Activated T-cell treated with anti-CD3 and anti-CD28 coated beads, Interleukin-2, amount 50 U/mL, for 4 hours (primary cell): Measurements from ENCODE around the gene SNCG. TPM values are rescaled to one million over a fixed set of nuclear protein-coding genes. Genes with fewer than 3 reads are reported as not detected.
"Not testable (repeated sequence)": the region's sequence is repeated elsewhere in the genome, so short reads cannot be mapped to it uniquely, and the experiment has no call there.

ENCODE experiments used
- ATAC-seq, 2 donors: fragments of 200-7000 bp; cut with Tn5 transposase; one replicate each; pipeline ENCODE4 v1.10.0; 2021
- DNase-seq: peaks from one replicate; pipeline ENCODE4 v3.0.0-alpha.2; 2020
- H3K27me3 Mint-ChIP-seq: one replicate; pipeline ENCODE4 v1.8.0; 2021; ENCODE audit warnings: low read depth, mixed read lengths
- H3K36me3 Mint-ChIP-seq: one replicate; pipeline ENCODE4 v1.8.0; 2022; ENCODE audit warnings: mixed read lengths; ENCODE audit not compliant: insufficient read depth
- H3K4me1 Mint-ChIP-seq: one replicate; pipeline ENCODE4 v1.8.0; 2021; ENCODE audit warnings: low read depth, mixed read lengths
- H3K4me3 Mint-ChIP-seq: one replicate; pipeline ENCODE4 v1.8.0; 2021; ENCODE audit warnings: mild to moderate bottlenecking, moderate library complexity, mixed read lengths
- H3K9me3 Mint-ChIP-seq: one replicate; pipeline ENCODE4 v1.8.0; 2021; ENCODE audit warnings: mixed read lengths
- total RNA-seq, 3 donors: library from RNA; stranded (reverse); gene quantifications; one replicate each; pipeline ENCODE4 v1.2.1, GENCODE V29; 2021

Gene SNCG
- total RNA-seq, 3 donors from 2014 or later: 0.63 TPM; not detected in 2

DNA sequence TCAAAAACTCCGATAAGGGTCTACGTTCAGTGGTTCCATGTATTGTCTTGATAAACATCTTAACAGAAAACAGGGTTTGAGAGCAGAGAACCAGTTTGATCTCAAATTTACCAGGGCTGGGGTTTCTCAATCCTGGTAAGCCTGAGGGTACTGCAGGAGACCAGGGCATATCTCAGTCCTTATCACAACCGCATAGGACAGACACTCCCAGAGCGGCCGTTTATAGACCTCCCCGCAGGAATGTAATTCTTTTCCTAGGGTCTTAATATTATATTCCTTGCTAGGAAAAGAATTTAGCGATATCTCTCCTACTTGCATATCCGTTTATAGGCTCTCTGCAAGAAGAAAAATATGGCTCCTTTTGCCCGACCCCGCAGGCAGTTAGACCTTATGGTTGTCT, 5.7 kb upstream of the SNCG start:
- H3K27me3 Mint-ChIP-seq, DNase-seq, ATAC-seq, H3K4me3 Mint-ChIP-seq, H3K36me3 Mint-ChIP-seq: not testable (repeated sequence)
- Mint-ChIP-seq H3K9me3 (peaks cover 12% of the 10 kb centered on the region), H3K4me1 (peaks cover 21% of the 10 kb centered on the region)

DNA sequence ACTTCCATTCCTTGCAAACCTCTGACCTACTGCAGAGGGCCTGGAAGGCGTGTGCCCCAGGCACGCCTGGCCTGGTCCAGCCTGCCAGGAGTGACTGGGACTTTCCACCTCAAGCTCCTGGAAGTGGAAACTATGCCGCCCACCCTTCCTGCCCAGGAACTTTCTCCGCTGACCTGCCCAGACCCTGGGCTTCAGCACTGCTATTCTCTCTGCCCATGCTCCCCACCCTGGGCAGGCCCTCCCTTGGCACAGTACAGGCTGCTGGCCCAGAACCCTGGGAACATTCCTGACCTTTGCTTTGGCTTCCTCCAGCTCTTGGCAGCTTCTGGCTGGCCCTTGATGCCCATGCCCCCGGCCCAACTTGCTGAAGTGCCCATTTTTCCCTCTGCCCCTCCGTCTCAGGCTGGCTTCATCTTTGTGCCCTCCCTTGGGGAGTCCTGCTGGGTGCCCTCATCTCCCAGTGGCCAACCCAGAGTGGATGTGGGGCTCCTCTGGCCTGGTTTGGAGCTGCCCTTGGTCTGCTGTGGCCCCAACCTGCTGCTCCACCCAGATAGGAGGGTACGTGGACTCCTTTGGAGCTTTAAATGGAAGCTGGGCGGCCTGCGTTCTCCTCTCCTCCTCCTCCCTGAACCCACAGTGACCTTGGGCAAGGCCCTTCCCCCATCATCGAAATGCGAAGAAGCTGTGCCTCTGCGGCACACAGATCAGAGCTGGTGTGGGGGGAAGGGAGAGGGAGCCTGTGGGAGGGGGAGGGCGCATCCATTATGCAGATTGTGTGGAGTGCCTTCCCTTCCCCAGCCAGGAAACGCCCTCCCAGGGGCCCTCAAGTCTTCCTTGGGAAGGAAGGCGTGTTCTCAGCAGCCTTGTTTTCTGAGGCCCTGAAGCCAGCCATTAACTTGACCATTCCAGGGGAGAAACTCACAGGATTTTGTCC, 4.4 kb upstream of the SNCG start:
- peaks cover 2% of the 10 kb centered on the region for H3K36me3 Mint-ChIP-seq
- H3K9me3 Mint-ChIP-seq: peaks cover 12% of the 10 kb centered on the region
- no peaks in the 10 kb centered on the region for H3K27me3 Mint-ChIP-seq
- no peak for DNase-seq
- ATAC-seq: no peak
- H3K4me3 Mint-ChIP-seq: no peak overlapping the region
- H3K4me1 Mint-ChIP-seq: peaks cover 18% of the 10 kb centered on the region

DNA sequence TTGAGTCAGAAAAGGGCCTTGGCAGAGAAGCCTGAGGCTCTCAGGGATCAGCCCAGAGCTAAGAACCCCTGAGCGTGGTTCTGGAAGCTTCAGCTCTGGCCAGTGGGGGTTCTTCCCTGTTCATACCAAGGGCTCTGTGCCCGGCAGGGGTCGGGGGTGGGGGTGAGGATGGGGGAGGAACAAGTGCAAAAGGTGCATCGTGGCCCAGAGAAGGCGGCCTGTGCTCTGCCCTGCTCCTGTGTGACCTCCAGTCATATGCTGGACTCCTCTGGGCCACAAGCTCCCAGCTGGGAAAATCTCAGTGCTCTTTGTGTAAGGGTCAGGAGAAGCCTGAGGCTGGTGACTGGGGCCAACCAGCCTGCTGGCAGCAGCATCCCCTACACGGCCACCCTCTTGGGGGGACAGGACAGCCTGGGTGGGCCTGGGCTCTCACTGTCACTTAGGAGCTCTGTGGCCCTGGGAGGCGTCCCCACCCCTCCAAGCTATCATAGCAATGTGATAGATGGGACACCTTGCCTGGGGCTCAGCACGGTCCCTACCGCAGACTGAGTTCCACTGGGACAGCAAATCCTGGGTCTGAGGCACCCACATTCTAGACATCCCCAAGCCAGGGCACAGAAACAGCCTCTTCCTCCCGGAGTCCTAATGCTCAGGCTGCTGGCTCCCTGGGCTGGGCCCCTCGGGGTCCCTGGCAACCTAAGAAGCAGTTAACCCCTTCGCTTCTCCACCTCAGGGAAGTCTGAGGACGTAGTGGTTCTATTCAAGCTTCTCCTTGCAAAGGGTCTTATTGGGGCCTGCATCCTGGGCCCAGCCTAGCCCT, 3.5 kb upstream of the SNCG start:
- Mint-ChIP-seq H3K4me3 (no peak overlapping the region), H3K27me3 (no peaks in the 10 kb centered on the region), H3K36me3 (peaks cover 2% of the 10 kb centered on the region), H3K9me3 (peaks cover 12% of the 10 kb centered on the region), H3K4me1 (peaks cover 11% of the 10 kb centered on the region)
- ATAC-seq (no peak), DNase-seq (no peak)

DNA sequence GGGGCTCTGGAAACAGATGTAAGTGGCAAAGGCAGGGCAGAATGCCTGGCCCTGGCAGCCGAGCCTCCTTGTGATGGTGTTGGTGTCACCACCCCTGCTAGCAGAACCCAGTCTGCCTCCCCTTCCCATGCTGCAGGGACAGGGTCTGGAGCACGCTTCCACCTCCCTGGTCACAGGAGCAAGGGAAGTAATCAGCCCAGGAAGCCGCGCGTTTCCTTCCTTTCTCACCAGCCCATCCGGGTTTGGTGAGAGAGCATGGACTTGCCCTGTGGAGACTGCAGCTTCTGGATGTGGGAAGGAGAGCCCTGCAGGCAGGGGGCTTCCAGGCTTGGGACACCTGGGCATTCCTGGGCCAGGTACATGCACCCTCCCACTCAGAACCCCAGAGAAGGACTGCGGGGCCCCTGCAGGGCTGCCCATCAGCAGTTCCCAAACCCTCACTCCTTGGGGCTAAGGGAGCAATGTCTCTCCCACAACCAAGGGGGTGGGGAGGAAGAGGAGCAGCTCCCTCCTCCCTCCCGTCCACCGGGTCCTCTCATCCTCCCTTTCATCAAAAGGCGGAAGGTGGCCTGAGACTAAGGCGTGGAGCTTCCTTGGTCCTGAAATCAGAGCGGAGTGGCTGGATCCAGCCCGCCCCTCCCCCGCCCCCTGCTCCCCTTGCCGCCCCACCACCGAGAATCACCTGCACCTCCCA, 2.8 kb upstream of the SNCG start:
- ATAC-seq: no peak
- DNase-seq: no peak

DNA sequence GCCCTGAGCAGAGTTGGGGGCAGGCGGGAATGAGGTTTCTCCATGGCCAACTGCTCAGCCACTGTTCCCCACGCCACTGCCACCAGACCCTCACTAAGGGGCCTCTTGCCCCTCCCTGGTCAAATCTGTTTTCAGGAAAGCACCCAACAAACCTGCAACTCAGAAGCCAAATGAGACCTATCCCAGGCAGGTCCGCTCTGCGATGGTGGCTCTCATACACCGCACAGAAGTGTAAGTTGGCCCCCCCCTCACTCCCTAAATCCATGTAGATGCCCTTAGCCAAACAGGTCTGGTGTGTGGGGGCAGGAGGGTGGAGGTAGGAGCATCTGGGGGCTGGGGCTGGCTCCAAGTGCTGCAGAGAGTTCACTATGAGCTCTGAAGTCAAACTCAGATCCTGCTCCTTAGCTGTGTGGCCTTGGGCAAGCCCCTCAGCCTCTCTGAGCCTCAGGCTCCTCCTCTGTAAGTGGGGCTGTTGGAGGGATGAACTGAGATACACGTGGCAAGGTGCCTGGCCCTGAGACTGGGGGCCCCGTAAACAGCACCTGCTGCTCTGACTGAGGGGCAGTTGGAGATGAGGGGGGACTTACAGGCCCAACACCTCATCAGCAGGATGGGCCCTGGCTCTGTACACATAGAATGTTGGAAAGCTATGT, 2.1 kb upstream of the SNCG start:
- H3K27me3 Mint-ChIP-seq: no peaks in the 10 kb centered on the region
- H3K4me1 Mint-ChIP-seq: peaks cover 5% of the 10 kb centered on the region
- DNase-seq: no peak
- H3K36me3 Mint-ChIP-seq: peaks cover 2% of the 10 kb centered on the region
- H3K4me3 Mint-ChIP-seq: no peak overlapping the region
- no peak for ATAC-seq
- H3K9me3 Mint-ChIP-seq: peaks cover 12% of the 10 kb centered on the region

More for the DNA sequence above, 2.8 kb upstream of the SNCG start:
- Mint-ChIP-seq H3K36me3 (peaks cover 2% of the 10 kb centered on the region), H3K4me1 (peaks cover 9% of the 10 kb centered on the region), H3K4me3 (no peak overlapping the region), H3K27me3 (no peaks in the 10 kb centered on the region), H3K9me3 (peaks cover 12% of the 10 kb centered on the region)

DNA sequence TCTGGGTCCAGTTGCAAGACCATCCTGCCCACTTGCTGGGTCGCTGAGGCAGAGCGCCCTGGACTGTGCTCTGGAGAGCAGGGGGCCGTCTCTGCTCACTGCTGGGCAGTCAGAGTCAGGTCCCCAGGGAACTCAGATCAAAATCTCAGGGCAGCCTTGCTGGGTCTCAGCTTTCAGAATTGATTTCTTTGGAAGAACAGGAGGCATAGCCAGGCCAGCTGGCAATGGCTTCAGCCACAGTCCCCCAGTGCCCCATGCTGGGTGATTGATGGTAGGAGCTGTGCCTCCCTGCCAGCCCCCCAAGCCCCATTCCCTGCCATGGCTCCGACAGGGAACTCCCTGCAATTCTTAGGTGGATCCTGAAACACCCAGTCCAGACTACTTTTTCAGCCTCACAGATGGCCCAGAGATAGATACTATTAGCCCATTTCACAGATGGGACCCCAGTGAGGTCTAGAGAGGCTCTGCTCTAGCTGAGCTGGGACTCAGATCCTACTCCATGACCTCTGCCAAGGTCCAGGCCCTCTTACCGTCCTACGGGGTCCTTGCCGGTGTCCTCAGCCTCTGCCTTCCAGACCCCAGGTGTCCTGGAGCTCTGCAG, 1.5 kb upstream of the SNCG start:
- Mint-ChIP-seq H3K9me3 (peaks cover 9% of the 10 kb centered on the region), H3K27me3 (no peaks in the 10 kb centered on the region), H3K36me3 (peaks cover 1% of the 10 kb centered on the region), H3K4me3 (no peak overlapping the region), H3K4me1 (peaks cover 4% of the 10 kb centered on the region)
- ATAC-seq: no peak
- DNase-seq: no peak

DNA sequence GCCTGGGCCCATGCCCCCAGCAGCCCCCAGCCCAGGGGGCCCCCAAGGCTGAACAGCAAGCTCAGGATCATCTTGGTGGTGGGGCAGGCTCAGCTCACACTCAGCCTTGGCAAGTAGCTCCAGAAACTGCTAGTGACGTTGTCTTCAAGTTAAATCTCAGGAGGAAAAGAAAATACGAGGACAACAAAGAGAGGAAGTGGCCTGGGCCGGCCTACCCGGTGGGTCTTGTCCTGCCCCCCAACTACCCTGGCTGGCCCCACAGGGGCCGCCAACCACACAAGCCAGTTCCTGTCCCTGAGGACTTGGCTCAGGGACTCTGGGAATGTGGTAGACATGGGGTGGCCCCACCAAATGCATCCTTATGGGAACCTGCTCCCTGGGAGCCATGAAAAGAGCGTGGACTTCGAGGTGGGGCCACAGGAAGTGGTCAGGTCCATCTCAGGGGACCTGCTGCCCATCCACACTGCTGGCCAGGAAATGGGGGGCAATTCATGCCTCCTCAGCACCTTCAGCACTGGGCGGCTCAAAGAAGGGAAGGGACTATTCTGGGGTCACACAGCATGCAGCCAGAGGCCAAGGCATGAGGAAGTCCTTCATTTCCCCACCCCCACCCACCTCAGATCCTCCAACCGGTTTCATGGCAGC, 806 bp upstream of the SNCG start, which contains the start of gene MMRN2:
Gene MMRN2 (minus strand): TSS at position 145 of the 645 bp plus-strand sequence. CDS start 74 bp downstream, at position 71.
- Mint-ChIP-seq H3K4me3 (no peak within 1 kb of the TSS), H3K9me3 (peaks cover 4% of the 10 kb centered on the region), H3K27me3 (no peaks in the 10 kb centered on the region), H3K36me3 (no peaks in the 10 kb centered on the region), H3K4me1 (peaks cover 3% of the 10 kb centered on the region)
- no peak for ATAC-seq
- no peak for DNase-seq

DNA sequence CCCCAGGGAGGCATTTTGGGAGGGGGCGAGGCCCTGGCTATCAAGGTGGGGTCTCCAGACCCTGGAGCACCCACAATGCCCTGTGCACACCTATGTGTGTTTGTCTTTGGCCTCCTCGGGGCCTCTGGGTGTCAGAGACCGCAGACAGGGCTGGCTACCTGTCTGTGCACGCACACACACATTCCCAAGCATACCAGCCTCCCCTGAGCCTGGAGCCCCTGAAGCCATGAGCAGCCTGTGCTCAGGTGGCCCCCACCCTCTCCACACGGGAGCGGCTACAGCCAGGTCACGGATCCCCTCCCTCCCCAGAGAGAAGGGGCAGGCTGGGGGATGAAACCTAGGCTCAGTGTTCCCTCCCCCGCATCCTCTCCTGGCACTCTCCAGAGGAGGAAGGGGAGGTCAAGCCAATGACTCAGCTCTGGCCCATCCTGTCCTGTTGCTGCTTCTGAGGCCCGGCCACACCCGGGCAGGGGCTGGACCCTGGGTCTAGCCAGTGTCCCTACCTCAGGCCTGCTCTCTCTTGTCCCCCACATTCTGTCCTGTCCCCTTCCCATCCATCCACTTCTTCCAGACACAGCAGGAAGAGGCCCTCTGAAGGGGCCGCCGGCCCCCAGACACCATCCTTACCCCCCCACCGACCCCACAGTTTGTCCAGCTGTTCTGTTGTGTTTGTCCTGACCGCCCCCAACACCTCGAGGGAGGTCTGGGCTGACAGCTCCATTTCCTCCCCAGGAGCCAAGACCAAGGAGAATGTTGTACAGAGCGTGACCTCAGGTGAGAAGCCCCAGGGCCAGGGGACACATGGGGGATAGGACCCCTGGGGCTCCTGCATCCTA, 720 bp downstream of the SNCG start:
- DNase-seq: no peak
- no peaks in the 10 kb centered on the region for H3K9me3 Mint-ChIP-seq

DNA sequence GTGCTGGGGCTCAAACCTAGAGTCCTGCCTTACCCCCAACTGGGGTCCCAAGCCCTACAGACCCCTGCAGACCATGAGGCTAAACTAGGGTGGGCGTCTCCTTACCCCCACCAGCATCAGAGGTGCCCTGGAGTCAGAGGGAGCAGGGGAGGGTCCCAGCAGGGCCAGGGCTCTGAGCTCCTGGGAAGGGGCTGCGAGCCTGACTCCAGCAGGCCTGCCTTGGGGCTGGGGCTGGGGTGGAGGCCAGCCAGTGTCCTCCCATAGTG, 1.3 kb downstream of the SNCG start:
- DNase-seq: no peak
- no peak for ATAC-seq
- Mint-ChIP-seq H3K4me1 (peaks cover 3% of the 10 kb centered on the region), H3K9me3 (no peaks in the 10 kb centered on the region), H3K4me3 (no peak overlapping the region), H3K36me3 (no peaks in the 10 kb centered on the region), H3K27me3 (no peaks in the 10 kb centered on the region)

More for the DNA sequence above, 720 bp downstream of the SNCG start:
- Mint-ChIP-seq H3K4me3 (no peak overlapping the region), H3K4me1 (peaks cover 3% of the 10 kb centered on the region), H3K36me3 (no peaks in the 10 kb centered on the region), H3K27me3 (no peaks in the 10 kb centered on the region)
- ATAC-seq: no peak

DNA sequence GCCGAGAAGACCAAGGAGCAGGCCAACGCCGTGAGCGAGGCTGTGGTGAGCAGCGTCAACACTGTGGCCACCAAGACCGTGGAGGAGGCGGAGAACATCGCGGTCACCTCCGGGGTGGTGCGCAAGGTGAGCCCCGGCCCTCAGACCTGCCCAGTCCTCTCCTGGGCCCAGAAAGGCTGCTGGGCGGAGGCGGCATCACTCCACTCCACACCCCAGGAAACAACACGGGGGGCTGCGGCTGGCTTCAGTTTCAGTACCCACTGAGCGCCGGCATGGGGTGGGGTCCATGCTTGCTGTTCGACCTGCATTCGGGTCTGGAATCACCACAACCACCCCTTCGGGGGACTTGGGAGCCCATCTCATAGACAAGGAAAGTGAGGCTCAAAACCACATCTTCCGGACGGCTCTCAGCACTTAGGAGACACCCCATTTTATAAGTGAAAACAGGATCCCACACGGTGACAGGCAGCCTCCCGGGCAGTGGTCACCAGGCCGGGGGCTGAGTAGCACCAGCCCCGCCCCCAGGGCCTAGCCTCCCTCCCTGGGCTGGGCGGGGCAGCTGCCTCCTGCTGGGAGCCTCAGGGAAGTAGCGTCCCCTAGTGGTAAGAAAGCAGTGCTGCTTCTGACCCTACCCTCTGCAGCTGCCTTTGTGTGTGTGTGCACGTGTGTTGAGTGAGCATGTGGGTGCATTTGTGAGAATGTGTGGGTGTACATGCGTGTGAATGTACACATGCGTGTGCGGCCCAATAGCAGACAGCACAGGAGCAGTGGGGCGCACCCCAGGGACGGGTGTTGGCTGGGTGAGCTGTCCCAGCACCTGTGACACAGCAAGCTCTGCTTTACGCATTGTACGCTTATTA, 1.8 kb downstream of the SNCG start:
- peak; percentile 75 to 81 for ATAC-seq
- Mint-ChIP-seq H3K27me3 (no peaks in the 10 kb centered on the region), H3K4me1 (peaks cover 3% of the 10 kb centered on the region), H3K36me3 (no peaks in the 10 kb centered on the region), H3K4me3 (no peak overlapping the region), H3K9me3 (no peaks in the 10 kb centered on the region)
- DNase-seq: no peak

DNA sequence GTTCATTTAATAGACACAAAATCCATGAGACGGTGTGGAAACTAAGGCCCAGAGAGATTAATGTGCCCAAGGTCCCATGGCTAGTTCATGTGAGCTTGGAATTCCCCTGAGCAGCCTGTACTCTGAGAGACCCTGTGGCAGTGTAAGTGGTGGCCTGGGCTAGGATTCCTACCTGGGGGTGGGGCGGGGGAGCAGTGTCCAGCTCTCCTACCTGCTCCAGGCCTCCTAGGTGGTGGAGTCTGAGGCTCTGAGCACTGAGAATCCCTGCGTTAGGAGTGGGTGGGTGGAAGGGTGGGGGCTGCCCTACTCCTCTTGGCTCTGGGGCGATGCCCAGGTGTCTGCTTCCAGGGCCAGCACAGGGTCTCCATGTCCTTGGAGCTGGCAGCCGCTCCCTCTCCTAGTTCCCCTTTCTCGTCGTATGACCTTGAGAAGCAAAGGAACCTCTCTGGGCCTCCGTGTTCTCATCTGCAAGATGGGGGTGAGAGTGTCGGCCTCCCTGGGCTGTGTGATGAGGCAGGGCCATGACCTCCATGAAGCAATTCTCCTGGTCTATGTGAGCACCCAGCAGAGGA, 2.5 kb downstream of the SNCG start:
- no peak overlapping the region for H3K4me3 Mint-ChIP-seq
- H3K27me3 Mint-ChIP-seq: no peaks in the 10 kb centered on the region
- no peaks in the 10 kb centered on the region for H3K36me3 Mint-ChIP-seq
- no peaks in the 10 kb centered on the region for H3K9me3 Mint-ChIP-seq
- DNase-seq: no peak
- peaks cover 9% of the 10 kb centered on the region for H3K4me1 Mint-ChIP-seq
- ATAC-seq: no peak
